ENCODE data around the gene NHLH2. TPM values are rescaled to one million over a fixed set of nuclear protein-coding genes. Genes with fewer than 3 reads are reported as not detected.

The NHLH2 gene
- total and polyA plus RNA-seq, 2 donors (not counting 1 experiment from before 2014, with no cell fraction given) = not detected

DNA sequence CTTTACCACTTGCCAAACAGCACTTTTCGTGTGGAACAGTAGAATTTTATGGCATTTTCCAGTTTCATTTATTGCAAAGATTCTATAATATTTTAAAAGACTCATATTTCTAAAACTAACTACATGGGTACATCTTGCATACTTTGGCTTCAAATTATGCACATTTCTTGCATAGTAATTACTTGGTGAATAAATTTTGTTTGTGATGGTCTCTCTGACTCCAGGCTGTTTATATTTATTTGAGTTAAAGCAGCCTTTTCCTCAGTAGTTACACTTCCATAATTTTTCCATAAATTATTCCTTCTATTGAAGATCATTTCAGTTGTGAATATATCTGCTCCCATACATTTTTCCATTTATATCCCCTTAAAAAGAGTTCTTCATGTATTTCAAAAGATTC lies 6.9 kb upstream of the NHLH2 start:
- Mint-ChIP-seq H3K27me3 (peaks cover 25% of the 10 kb centered on the region), H3K9me3 (ENCODE audit: insufficient read depth) (peaks cover 3% of the 10 kb centered on the region), H3K27ac (no peak overlapping the region), H3K4me1 (no peaks in the 10 kb centered on the region), H3K4me3 (no peak overlapping the region)
- whole genome bisulfite sequencing (ENCODE audit: insufficient coverage) = no CpG with 5 or more reads among the region's 1 CpG
- H3K79me2 ChIP-seq (ENCODE audit: control insufficient read depth, insufficient read depth, low read length) = no peaks in the 10 kb centered on the region
- CTCF ChIA-PET = no interaction called here
- peaks cover 0 to 4% (median 2%) of the 10 kb centered on the region in 3 donors for H3K9me3 ChIP-seq (ENCODE audit: control extremely low read depth in 1 of 3, control insufficient read depth in 2 of 3, insufficient read depth in 1 of 3, low read length in 2 of 3)
- no peaks in the 10 kb centered on the region for H4K20me1 ChIP-seq (ENCODE audit: control insufficient read depth, insufficient read depth, low read length, poor library complexity, severe bottlenecking)
- H3K4me2 ChIP-seq (replicated peaks; ENCODE audit: low read depth, low read length, poor library complexity, severe bottlenecking) = no peak overlapping the region
- no peak overlapping the region for H3K9ac ChIP-seq (ENCODE audit: low read length)
- no peak overlapping the region for H3K4me3 ChIP-seq (ENCODE audit: control extremely low read depth in 1 of 5, extremely low read depth in 1 of 5, insufficient read depth in 1 of 5, low read depth in 2 of 5, low read length in 4 of 5)
- intact Hi-C loops (cut with micrococcal nuclease) = no loop called here
- no peaks in the 10 kb centered on the region for H3K36me3 ChIP-seq (replicated peaks in 1 of 2; ENCODE audit: control extremely low read depth in 1 of 2, control insufficient read depth in 1 of 2, extremely low read depth in 1 of 2, insufficient read depth in 2 of 2, low read length in 1 of 2)
- POLR2A ChIA-PET = no interaction called here
- no peak overlapping the region for H3K27ac ChIP-seq (ENCODE audit: low read length in 2 of 2)
- peaks cover 0 to 11% (median 4%) of the 10 kb centered on the region in 4 experiments for H3K27me3 ChIP-seq (replicated peaks in 1 of 4; ENCODE audit: control extremely low read depth in 1 of 4, control insufficient read depth in 3 of 4, insufficient read depth in 4 of 4, low read length in 3 of 4)
- H3K4me1 ChIP-seq (ENCODE audit: control insufficient read depth in 2 of 2, insufficient read depth in 2 of 2, low read length in 2 of 2) = no peaks in the 10 kb centered on the region
- no peak overlapping the region for H2AFZ ChIP-seq (ENCODE audit: insufficient read depth, low read depth, low read length, poor library complexity, severe bottlenecking)
- DNase-seq = no peak
- TF ChIP-seq, protein P1, sequence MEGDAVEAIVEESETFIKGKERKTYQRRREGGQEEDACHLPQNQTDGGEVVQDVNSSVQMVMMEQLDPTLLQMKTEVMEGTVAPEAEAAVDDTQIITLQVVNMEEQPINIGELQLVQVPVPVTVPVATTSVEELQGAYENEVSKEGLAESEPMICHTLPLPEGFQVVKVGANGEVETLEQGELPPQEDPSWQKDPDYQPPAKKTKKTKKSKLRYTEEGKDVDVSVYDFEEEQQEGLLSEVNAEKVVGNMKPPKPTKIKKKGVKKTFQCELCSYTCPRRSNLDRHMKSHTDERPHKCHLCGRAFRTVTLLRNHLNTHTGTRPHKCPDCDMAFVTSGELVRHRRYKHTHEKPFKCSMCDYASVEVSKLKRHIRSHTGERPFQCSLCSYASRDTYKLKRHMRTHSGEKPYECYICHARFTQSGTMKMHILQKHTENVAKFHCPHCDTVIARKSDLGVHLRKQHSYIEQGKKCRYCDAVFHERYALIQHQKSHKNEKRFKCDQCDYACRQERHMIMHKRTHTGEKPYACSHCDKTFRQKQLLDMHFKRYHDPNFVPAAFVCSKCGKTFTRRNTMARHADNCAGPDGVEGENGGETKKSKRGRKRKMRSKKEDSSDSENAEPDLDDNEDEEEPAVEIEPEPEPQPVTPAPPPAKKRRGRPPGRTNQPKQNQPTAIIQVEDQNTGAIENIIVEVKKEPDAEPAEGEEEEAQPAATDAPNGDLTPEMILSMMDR (IDR thresholded peaks at IDR 0.05) = no peak
- TF ChIP-seq EZH2 (IDR thresholded peaks at IDR 0.05; ENCODE audit: borderline replicate concordance, insufficient read depth, low read depth, low read length, poor library complexity, severe bottlenecking) = no peak
- no peak for ATAC-seq (ENCODE audit: low read depth)

DNA sequence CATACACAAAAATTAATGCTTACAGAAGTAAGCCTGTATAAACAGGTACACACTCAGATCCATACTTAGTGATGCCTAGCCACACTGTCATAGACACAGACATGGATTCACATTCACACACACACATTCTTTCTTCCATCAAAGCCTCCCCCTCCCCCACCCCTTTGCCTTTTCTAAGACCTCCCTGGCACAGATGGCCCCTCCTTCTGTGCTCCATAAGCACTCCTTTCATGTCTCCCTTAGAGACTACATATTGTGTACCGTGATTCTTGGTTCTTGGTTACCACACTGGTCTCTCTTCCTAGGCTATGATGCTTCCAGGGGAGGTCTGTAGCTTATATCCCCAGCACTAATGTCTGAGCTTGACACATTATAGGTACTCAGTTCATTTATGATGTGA lies 2.0 kb upstream of the NHLH2 start:
- ATAC-seq (ENCODE audit: low read depth) (no peak), DNase-seq (no peak)
- peaks cover 3% of the 10 kb centered on the region for H3K9me3 Mint-ChIP-seq (ENCODE audit: insufficient read depth)
- no CpG with 5 or more reads among the region's 1 CpG for WGBS (ENCODE audit: insufficient coverage)
- Histone ChIP-seq H3K79me2 (ENCODE audit: control insufficient read depth, insufficient read depth, low read length) (no peaks in the 10 kb centered on the region), H3K9me3 (ENCODE audit: control extremely low read depth in 1 of 3, control insufficient read depth in 2 of 3, insufficient read depth in 1 of 3, low read length in 2 of 3) (no peaks in the 10 kb centered on the region), H4K20me1 (ENCODE audit: control insufficient read depth, insufficient read depth, low read length, poor library complexity, severe bottlenecking) (no peaks in the 10 kb centered on the region), H3K4me2 (replicated peaks; ENCODE audit: low read depth, low read length, poor library complexity, severe bottlenecking) (no peak overlapping the region), H3K27me3 (replicated peaks in 1 of 4; ENCODE audit: control extremely low read depth in 1 of 4, control insufficient read depth in 3 of 4, insufficient read depth in 4 of 4, low read length in 3 of 4) (peaks cover 1 to 42% (median 29%) of the 10 kb centered on the region in 4 experiments), H2AFZ (ENCODE audit: insufficient read depth, low read depth, low read length, poor library complexity, severe bottlenecking) (no peak overlapping the region), H3K4me1 (ENCODE audit: control insufficient read depth in 2 of 2, insufficient read depth in 2 of 2, low read length in 2 of 2) (peaks cover 13 to 15% of the 10 kb centered on the region in 2 donors), H3K4me3 (ENCODE audit: control extremely low read depth in 1 of 5, extremely low read depth in 1 of 5, insufficient read depth in 1 of 5, low read depth in 2 of 5, low read length in 4 of 5) (no peak overlapping the region), H3K36me3 (replicated peaks in 1 of 2; ENCODE audit: control extremely low read depth in 1 of 2, control insufficient read depth in 1 of 2, extremely low read depth in 1 of 2, insufficient read depth in 2 of 2, low read length in 1 of 2) (no peaks in the 10 kb centered on the region), H3K27ac (ENCODE audit: low read length in 2 of 2) (no peak overlapping the region), H3K9ac (ENCODE audit: low read length) (no peak overlapping the region)
- H3K27ac Mint-ChIP-seq = no peak overlapping the region
- H3K4me1 Mint-ChIP-seq = peaks cover 5% of the 10 kb centered on the region
- intact Hi-C loops (cut with micrococcal nuclease) = no loop called here
- POLR2A ChIA-PET = no interaction called here
- no peak for TF ChIP-seq EZH2 (IDR thresholded peaks at IDR 0.05; ENCODE audit: borderline replicate concordance, insufficient read depth, low read depth, low read length, poor library complexity, severe bottlenecking)
- TF ChIP-seq, protein P1 (IDR thresholded peaks at IDR 0.05) = no peak
- CTCF ChIA-PET = no interaction called here
- peaks cover 50% of the 10 kb centered on the region for H3K27me3 Mint-ChIP-seq
- no peak overlapping the region for H3K4me3 Mint-ChIP-seq
